Dermis blood vessel endothelial cell (primary cell): Measurements from ENCODE around the gene MYCL. TPM values are rescaled to one million over a fixed set of nuclear protein-coding genes. Genes with fewer than 3 reads are reported as not detected.
"Not testable (repeated sequence)": the region's sequence is repeated elsewhere in the genome, so short reads cannot be mapped to it uniquely, and the experiment has no call there.

Experiments used
- DNase-seq: peaks from one replicate; pipeline ENCODE4 v3.0.0; 2010
- total RNA-seq: library from RNA; depleted of rRNA; stranded (reverse); fragments of >200 nt; gene quantifications from 2 replicates; pipeline ENCODE4 v1.2.3, GENCODE V29; 2014

Gene MYCL
- total RNA-seq, 1 donor from 2014 or later, result 0.17 TPM

DNA sequence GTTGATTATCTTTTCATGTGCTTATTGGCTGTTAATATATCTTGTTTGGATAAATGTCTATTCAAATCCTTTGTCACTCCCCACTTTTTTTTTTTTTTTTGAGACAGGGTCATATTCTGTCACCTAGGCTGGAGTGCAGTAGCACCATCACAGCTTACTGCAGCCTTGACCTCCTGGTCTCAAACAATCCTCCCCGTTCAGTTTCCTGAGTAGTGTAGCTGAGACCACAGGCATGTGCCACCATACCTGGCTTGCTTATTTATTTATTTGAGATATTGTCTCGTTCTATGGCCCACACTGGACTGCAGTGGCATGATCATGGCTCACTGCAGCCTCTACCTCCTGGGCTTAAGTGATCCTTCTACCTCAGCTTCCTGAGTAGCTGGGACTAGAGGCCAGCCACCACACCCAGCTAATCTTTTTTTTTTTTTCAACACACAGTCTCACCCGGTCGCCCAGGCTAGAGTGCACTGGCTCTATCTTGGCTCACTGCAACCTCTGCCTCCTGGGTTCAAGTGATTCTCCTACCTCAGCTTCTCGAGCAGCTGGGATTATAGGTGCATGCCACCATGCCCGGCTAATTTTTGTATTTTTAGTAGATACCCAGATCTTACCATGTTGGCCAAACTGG is 13.9 kb upstream of the MYCL start:
- no peak for DNase-seq

DNA sequence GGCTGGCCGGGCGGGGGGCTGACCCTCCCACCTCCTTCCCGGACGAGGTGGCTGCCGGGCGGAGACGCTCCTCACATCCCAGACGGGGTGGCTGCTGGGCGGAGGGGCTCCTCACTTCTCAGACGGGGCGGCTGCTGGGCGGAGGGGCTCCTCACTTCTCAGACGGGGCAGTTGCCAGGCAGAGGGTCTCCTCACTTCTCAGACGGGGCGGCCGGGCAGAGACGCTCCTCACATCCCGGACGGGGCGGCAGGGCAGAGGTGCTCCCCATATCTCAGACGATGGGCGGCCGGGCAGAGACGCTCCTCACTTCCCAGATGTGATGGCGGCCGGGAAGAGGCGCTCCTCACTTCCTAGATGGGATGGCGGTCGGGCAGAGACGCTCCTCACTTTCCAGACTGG is 11.4 kb upstream of the MYCL start:
- not testable (repeated sequence) for DNase-seq

DNA sequence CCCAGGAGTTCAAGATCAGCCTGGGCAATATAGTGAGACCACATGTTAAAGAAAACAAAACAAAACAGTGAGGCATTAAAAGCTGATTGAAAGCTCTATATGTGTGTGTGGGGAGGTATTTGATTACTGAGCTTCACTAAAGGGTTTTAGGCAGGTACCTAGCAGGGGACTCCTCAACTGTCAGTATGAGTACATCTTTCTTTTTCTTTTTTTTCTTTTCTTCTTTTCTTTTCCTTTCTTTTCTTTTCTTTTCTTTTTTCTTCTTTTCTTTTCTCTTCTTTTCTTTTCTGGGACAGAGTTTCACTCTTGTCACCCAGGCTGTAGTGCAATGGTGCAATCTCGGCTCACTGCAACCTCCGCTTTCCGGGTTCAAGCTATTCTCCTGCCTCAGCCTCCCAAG is 8.5 kb upstream of the MYCL start:
- DNase-seq, result no peak

DNA sequence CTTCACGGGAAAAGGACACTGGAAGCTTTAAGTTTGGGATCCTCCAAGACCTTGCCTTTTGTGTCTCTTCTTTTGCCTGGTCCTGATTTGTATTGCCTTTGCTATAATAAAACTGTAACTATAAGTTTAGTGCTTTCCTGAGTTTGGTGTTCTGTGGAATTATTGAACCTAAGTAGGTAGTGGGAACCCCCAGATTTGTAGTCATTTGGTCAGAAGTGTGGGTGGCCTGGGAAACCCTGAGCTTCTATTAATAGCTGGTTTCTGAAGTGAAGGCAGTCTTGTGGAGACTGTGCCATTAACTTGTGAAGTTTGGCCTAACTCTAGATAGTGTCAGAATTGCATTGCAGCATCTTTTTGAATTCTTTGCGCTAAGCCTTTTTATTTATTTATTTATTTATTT is 6.8 kb upstream of the MYCL start:
- DNase-seq, result no peak

DNA sequence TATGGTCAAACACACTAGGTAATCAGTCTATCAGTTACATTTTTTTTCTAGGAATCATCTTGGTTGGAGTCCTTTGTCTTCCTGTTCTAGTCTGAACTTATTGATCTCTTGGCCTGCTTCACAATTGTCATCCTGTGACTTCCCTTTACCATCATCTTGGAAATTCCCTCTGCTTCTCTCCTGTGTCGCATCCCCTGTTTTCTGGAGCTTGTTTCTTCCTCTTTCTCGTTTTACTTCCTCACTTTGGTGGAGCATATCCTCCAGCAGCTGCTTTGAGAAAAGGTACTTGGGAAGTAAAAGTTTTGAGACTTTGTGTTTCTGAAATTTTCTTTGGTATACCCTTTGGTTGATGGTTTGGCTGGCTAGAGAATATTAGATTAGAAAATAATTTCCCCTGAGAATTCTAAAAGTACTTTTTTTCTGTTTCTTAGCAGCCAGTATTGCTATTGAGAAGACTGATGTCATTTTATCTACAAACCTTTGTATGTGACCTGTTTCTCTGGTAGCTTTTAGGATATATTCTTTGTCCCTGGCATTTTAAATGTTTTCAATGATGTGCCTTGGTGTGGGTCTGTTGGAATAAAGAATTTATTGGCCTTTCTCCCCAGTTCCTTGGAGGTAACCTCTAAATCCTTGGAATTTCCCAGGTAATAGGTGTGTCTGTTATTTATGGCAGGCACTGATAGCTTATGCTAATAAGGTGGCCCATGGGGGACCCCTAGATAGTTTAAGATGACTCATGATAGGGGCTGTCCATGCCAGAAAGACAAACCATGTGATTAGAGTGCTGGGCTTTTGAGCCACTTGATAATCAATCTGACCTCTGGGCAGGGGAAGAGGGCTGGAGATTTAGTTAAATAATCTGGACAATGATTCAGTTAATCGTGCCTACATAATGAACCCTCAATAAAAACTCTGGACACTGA is 6.1 kb upstream of the MYCL start:
- DNase-seq, result no peak

DNA sequence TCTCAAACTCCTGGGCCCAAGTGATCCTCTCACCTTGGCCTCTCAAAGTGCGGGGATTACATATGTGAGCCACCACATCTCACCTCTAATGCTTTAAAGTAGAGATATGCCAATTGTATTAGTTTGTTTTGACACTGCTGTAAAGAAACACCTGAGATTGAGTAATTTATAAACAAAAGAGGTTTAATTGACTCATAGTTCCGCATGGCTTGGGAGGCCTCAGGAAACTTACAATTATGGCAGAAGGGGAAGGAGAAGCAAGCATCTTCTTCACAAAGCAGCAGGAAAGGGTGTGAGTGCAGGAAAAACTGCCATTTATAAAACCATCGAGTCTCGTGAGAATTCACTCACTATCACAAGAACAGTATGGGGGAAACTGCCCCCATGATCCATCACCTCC is 3.5 kb upstream of the MYCL start:
- no peak for DNase-seq

DNA sequence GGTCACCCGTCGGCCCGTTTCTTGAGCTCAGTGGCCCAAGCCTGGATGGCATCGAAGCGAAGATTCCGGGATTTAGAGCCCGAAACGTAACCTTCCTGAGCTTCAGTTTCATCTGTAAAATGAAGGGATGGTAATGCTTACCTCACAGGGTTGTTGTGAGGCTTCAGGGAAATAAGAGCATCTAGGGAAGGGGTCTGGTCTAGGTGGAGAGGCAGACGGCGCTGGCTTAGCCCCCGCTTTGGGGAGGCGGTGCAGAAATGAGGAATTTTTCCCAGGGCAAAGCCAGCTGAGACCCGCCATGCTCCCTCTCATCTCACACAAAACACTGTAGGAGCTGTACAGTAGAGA is 717 bp upstream of the MYCL start:
- DNase-seq, result no peak

DNA sequence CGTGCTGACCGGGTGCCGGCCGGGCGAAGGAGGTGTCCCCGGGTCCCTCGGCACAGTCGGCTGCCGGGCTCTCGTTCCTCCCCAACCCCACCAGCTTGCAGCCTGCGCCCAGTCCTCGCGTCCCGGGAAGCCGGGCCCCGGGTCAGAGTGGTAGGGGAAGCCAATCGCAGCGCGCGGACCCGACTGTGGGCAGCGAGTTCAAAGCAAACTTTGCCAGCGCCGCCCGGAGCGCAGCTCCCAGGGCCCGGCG is 328 bp downstream of the MYCL start:
- no peak for DNase-seq

DNA sequence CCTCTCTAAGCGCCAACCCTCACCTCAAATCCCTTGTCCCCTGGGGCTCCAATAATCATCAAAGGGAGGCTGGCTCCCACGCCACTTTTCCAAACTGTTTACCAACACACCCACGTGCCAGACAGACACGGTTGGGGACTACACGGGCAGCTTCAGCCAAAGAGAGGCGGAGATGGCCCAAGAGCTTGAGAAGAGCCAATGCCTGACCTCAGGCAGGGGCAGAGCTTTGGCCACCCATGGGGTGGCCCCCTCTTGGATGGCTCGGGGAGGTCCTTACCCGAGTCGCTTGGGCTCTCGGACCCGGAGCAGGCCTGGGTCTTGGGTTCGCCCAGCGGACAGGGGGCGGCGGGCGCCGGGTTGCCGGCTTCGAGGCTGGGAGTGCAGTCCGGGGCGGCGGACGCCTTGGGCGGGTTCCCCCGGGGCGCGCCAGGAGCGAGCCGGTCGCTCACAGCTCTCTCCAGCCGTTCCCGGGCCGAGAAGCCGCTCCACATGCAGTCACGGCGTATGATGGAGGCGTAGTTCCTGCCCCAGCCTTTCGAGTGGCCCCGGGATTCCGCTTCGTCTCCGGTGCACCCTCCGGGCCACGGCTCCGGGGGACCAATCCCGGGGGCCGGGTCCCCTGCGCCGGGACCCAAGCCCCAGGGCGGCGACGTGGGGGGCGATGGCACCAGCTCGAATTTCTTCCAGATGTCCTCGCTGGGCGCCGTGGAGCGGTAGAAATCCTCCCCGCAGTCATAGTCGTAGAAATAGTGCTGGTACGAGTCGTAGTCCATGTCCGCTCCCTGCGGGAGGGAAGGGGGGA is 854 bp downstream of the MYCL start:
- DNase-seq, result peak; percentile 44

DNA sequence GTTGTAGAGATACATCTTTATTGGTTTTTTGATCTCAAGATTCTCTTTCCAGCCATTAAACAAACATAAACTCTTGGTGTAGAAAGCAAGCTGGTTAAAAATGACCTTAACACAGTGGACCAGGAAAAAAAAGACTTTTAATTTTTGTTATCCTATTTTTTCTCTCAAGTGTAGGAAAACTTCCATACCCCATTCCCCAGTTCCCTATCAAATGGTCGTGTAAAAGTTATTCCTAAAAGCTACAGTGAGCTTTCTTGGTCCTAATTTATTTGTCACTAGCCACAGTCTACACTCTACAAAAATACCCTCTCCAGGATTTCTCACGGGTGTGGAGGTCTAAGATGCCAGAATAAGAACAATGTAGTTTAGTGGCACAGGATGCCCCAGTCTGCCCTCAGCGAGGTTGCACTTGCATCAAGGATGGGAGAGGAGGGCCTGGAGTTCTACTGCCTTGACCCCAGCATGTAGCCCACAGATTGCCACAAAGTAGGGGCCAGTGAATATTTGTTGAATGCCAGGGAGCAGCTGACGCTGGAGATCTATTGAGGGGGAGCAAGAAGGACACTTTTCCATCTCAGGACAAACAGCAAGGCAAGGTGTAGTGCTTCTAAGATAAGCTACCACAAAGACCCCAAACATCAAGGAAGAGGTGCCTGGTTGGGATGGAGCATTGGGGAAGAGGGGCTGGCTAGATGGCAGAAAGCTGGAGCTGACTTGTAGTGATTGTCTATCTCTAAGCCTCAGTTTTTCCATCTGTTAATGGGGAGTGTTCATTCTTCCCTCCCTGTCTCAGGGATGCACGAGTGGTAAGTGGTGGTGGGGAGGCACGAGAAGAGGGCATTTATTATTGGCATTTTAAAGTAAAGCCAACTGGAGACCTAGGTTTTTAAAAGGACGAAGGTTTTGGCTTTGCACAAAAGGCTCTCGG is 1.8 kb downstream of the MYCL start:
- DNase-seq, result no peak

DNA sequence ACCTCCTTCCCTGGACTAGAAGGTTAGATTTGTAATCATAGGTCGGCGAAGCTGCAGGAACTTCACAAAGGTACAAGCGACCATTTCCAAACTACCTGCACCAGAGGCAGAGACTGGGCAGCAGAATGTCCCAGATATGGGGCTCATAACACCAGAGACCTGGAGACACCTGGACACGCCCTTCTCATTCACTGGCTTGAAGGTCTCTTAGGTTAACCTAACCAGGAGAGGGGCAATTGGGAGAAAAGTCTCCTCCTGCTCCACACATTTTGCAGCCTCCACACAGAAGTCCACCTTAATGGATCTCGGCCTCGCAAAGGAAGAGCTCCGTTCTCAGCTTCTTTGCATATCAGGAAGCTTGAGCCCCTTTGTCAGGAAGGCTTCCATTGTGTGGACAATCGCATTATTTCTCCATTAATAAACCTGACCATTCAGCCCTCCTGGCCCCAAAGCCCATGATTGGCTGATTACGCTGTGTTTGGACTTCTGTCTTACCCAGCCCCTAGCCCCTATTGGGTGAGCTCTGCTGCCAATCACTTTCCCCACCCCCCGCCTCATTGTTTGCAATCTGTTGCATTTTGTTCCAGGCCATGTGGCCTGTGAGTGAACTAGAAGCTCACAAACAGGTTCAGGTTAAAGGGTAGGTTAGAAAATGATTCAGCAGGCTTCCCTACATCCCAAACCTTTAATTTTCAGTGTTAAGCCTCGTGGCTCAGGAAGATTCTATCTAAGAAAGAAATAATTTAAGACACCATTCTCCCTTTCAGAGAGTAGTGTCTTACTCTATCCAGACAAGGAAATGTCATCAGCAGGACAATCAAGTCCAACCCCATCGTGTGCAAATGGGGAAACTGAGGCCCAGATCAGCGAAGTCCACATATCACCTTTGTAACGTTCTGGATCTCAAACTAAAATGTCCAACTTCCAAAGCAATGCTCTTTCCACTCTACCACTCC is 2.8 kb downstream of the MYCL start:
- DNase-seq, result peak; percentile 87

DNA sequence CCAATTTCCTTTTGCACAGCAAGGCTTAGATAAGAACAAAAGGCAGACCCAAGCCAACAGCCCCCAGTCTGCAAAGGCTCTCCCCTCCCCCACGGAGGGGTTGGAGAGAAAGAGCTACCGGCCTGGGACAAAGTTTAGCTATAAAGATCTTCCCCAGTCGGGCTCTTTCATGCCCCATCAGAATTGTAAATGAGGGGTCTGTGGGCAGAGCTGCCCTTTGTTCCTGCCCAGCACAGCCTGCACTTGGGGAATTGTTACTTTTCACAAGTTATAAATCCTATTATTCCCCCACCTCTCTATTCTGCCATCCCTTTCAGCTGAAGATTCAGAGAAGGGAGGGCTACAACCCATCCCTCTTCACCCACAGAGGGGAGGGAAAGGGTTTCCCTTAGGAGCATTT is 3.5 kb downstream of the MYCL start:
- DNase-seq, result peak; percentile 21

DNA sequence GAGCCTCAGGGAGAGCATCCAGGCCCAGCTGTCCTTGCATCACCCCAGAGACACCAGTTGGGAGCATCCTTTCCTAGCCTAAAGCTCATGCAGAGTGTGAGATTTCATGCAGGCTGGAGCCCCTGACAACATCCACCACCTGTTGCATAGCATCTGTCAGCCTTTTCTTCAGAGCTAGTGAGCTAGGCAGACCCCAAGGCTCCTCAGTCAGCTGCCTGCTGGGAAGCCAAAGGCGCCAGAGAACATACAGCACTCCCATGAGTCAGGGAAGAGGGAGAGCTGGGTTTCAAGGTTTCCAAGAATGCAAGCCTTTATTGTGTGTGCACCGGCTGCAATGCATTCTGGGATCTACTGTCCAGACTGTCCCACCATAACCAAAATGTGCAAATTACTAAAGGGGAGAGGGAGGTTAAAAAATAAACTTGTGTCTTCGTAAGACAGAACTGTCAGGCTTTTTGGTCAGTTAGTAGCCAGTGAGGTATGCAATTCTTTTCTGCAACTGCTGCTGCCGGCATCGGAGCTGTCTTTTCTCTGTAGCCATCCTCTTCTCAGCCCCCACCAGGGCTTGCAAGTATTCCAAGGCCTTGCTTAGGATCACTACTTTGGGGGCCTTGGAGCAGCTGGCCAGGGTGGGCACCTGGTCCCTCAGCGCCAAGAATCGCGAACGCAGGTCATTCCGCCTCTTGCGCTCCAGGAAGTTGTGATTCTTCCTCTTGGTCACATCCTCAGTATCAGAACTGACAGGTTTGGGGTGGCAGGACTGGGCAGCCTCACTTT is 4.6 kb downstream of the MYCL start:
- no peak for DNase-seq

DNA sequence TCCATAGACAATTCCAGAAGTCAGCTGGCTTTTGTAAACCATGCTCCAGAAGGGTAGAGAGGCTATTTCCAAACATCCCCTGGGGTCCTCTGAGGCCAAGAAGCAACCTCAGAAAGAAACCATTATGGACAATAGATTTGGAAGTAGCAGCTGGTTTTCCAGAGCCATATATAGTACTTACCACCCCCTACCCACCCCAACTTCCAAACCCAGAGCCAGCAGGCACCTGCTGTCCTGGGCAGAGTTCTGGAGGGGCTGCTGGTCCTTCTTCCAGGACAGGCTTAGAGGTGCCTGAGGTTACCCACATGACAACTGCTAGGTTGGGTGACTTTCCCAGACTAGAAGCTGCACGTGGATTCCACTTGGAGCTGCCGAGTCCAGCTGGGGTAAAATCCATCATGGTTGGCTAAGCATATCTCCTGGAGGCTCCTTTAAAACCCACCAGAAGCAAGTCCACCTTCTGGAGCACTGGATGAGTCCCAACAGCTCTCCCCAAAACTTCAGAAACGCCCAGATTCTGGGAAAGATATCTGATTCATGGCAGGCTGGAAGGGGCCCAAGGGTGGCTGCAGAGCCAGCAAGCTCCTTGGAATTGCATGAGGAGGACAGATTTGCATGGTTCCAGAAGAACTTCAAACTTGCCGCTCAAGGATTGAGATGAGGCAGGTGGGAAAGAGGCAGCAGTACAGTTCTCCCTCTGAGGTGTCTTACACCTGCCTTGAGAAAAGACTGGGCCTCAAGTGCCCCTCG is 5.8 kb downstream of the MYCL start:
- DNase-seq, result no peak

DNA sequence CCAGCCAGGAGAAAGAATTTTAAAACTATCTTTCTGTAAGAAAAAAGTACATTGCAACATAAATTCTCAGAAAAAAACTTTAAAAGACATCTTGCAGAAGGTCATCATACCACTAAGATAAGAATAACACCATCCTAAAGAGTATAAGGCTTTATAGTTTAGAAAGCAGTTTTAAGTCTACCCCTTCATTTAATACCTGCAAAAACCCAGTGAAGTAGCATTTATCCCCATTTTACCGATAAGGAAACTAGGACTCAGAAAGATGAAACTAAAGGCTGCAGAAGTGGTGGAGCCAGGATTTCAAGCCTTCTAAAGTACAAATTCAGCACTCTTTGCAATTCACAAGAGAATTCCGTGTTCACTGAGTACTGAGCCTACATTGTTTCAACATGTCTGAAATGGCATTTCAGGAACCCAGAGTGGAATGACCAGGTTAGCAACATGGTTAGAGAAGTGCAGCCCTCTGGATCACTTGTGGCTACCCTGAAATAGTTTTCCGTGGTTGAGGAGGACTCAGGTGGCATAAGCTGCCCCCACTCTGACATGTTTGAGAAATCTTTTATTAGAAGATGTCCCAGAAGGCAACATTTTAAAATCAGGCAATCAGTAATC is 6.7 kb downstream of the MYCL start:
- no peak for DNase-seq

DNA sequence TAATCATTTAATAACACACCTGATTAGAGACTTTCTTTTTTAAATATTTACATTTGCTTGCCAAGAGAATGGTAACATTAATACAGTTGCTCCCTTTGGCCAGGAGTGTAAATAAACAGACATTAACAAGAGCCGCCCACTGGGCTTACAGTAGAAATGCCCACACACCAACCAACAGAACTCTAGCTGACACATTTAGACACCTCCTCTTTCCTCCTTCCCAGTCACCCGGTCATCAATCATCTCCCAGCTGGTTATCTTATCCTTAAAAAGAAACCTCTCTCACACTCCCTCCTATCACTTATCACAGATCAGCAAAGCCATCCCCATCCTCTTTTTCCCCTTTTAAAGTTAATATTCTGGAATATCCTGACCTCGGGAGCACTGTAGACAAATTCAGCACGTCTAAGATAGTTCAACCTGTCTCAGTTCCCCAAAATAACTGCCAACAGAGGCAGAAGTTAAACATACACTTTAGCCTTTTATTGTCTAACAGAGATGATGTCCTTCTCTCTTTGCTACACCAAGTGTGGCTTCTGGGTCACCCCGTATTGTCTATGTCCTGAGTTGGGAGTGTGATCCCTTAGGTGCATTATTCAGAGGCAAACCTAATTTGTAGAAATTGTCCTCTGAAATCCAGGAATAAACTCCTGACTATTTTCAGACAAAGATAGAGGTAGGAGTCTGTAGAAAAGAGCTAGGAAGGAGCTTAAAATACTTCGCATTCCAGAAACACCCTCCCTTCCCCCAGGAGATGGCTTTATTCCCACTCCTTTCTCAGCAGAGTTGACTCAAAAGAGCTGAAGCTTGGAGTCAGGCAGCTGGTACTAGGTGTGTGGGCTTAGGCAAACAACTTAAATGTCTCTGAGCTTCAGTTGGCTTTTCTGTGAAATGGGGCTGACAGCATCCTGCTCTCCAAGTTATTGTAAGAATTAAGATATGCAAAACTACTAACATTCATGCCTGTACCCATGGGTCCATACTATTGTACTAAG is 8.8 kb downstream of the MYCL start:
- peak; percentile 47 for DNase-seq

DNA sequence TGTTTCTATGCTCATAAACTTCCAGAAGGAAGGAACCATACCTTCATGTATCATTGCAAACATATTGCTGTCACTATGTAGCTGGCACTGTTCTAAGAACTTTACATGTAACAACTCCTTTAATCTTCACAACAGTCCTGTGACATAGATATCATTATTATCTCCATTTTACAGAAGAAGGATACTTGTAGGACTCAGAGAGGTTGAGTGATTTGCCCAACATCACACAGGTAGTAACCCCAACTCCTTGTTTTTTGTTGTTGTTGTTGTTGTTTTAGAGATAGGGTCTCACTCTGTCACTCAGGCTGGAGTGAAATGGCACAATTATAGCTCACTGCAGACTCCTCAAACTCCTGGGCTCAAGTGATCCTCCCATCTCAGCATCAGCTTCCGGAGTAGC is 10.8 kb downstream of the MYCL start:
- DNase-seq, result no peak

DNA sequence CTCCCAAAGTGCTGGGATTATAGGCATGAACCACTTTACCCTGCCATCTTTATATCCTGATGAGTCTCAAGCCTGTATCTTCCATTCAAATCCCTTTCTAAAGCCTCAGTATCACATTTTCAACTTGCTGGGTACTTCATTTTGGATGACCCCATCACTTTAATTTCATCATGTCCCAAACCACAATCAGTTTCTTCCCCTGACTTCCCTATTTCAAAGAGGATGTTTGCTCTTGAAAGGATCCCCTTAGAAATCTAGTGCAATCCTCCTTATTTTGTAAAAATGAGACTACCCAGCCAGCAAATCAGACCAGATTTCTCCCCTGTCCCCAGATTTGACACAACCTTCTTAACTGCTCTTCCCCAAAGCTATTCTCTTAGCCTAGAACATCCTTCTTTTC is 11.4 kb downstream of the MYCL start:
- no peak for DNase-seq
